Effector memory CD8-positive, alpha-beta T cell (primary cell): ENCODE measurements around the gene PLXNA4.
A peak's percentile ranks its signal among the peaks of the same experiment; 100 is the strongest.

Experiments used
- ATAC-seq: fragments of 150-1000 bp; cut with Tn5 transposase; replicated peaks from 2 replicates; pipeline ENCODE4 v1.10.0; 2021; ENCODE audit warnings: mild to moderate bottlenecking, moderate library complexity
- DNase-seq, 3 experiments: peaks; one replicate each; pipeline ENCODE4 v3.0.0; 2021
- H3K27ac Mint-ChIP-seq, 2 donors: one replicate each; pipeline ENCODE4 v1.8.0; 2022; ENCODE audit warnings: mild to moderate bottlenecking in 2 of 2, mixed read lengths in 2 of 2, moderate library complexity in 2 of 2
- H3K27me3 Mint-ChIP-seq, 2 donors: one replicate each; pipeline ENCODE4 v1.8.0; 2022; ENCODE audit warnings: mixed read lengths in 2 of 2
- H3K36me3 Mint-ChIP-seq: one replicate; pipeline ENCODE4 v1.8.0; 2022; ENCODE audit warnings: mild to moderate bottlenecking, moderate library complexity, mixed read lengths; ENCODE audit not compliant: insufficient read depth
- H3K4me1 Mint-ChIP-seq, 2 donors: one replicate each; pipeline ENCODE4 v1.8.0; 2022; ENCODE audit warnings: low read depth in 2 of 2, mixed read lengths in 2 of 2
- H3K4me3 Mint-ChIP-seq, 2 donors: one replicate each; pipeline ENCODE4 v1.8.0; 2022; ENCODE audit warnings: mild to moderate bottlenecking in 2 of 2, mixed read lengths in 2 of 2, moderate library complexity in 2 of 2
- H3K9me3 Mint-ChIP-seq, 2 donors: one replicate each; pipeline ENCODE4 v1.8.0; 2022; ENCODE audit warnings: mixed read lengths in 2 of 2

Gene PLXNA4

GRCh38 chr7:132420527-132420926 is 155.7 kb downstream of the PLXNA4 start:
- peaks cover 5% of the 10 kb centered on the region in 2 donors for H3K9me3 Mint-ChIP-seq
- peaks cover 4 to 12% of the 10 kb centered on the region in 2 donors for H3K4me1 Mint-ChIP-seq
- no peaks in the 10 kb centered on the region for H3K36me3 Mint-ChIP-seq
- H3K27me3 Mint-ChIP-seq: no peaks in the 10 kb centered on the region
- no peak for DNase-seq
- H3K4me3 Mint-ChIP-seq: no peak overlapping the region
- no peak for ATAC-seq
- peak overlapping the region; percentile 16 to 64 for H3K27ac Mint-ChIP-seq

- ATAC-seq: no peak
- Mint-ChIP-seq H3K4me3 (no peak overlapping the region), H3K27ac (no peak overlapping the region), H3K9me3 (peaks cover 5% of the 10 kb centered on the region in 2 donors), H3K4me1 (peaks cover 4 to 8% of the 10 kb centered on the region in 2 donors), H3K27me3 (no peaks in the 10 kb centered on the region), H3K36me3 (no peaks in the 10 kb centered on the region)
- DNase-seq: no peak
These were observed 156.7 kb downstream of the PLXNA4 start for GRCh38 chr7:132419542-132419941.

- no peaks in the 10 kb centered on the region for H3K27me3 Mint-ChIP-seq
- no peak for ATAC-seq
- no peaks in the 10 kb centered on the region for H3K36me3 Mint-ChIP-seq
- peaks cover 4 to 8% of the 10 kb centered on the region in 2 donors for H3K4me1 Mint-ChIP-seq
- DNase-seq: no peak
- H3K9me3 Mint-ChIP-seq: peaks cover 5% of the 10 kb centered on the region in 2 donors
- no peak overlapping the region for H3K4me3 Mint-ChIP-seq
- H3K27ac Mint-ChIP-seq: peak overlapping the region in 1 of 2 donors; percentile 36
These were observed 157.4 kb downstream of the PLXNA4 start for GRCh38 chr7:132418840-132419239.

- no peak for DNase-seq
- Mint-ChIP-seq H3K4me1 (peaks cover 7 to 14% of the 10 kb centered on the region in 2 donors), H3K4me3 (no peak overlapping the region), H3K27me3 (no peaks in the 10 kb centered on the region), H3K27ac (no peak overlapping the region), H3K9me3 (peaks cover 5% of the 10 kb centered on the region in 2 donors), H3K36me3 (no peaks in the 10 kb centered on the region)
- ATAC-seq: no peak
These were observed 159.0 kb downstream of the PLXNA4 start for GRCh38 chr7:132417103-132417906.

GRCh38 chr7:132416395-132416794 is 159.9 kb downstream of the PLXNA4 start:
- H3K27me3 Mint-ChIP-seq: no peaks in the 10 kb centered on the region
- no peaks in the 10 kb centered on the region for H3K36me3 Mint-ChIP-seq
- peaks cover 7 to 22% of the 10 kb centered on the region in 2 donors for H3K4me1 Mint-ChIP-seq
- DNase-seq: no peak
- no peak overlapping the region for H3K4me3 Mint-ChIP-seq
- no peak for ATAC-seq
- no peak overlapping the region for H3K27ac Mint-ChIP-seq
- peaks cover 5% of the 10 kb centered on the region in 2 donors for H3K9me3 Mint-ChIP-seq

GRCh38 chr7:132415259-132415658 is 161.0 kb downstream of the PLXNA4 start:
- H3K9me3 Mint-ChIP-seq: no peaks in the 10 kb centered on the region
- peaks cover 8 to 22% of the 10 kb centered on the region in 2 donors for H3K4me1 Mint-ChIP-seq
- H3K4me3 Mint-ChIP-seq: no peak overlapping the region
- no peak overlapping the region for H3K27ac Mint-ChIP-seq
- no peaks in the 10 kb centered on the region for H3K27me3 Mint-ChIP-seq
- no peak for DNase-seq
- no peak for ATAC-seq
- no peaks in the 10 kb centered on the region for H3K36me3 Mint-ChIP-seq

GRCh38 chr7:132414857-132415256 is 161.4 kb downstream of the PLXNA4 start:
- no peak overlapping the region for H3K27ac Mint-ChIP-seq
- no peak for ATAC-seq
- no peak for DNase-seq
- no peaks in the 10 kb centered on the region for H3K9me3 Mint-ChIP-seq
- no peaks in the 10 kb centered on the region for H3K36me3 Mint-ChIP-seq
- H3K4me3 Mint-ChIP-seq: no peak overlapping the region
- no peaks in the 10 kb centered on the region for H3K27me3 Mint-ChIP-seq
- H3K4me1 Mint-ChIP-seq: peaks cover 8 to 22% of the 10 kb centered on the region in 2 donors

GRCh38 chr7:132412435-132412834 is 163.8 kb downstream of the PLXNA4 start:
- H3K27ac Mint-ChIP-seq: no peak overlapping the region
- DNase-seq (no peak), ATAC-seq (no peak)
- no peaks in the 10 kb centered on the region for H3K27me3 Mint-ChIP-seq
- H3K36me3 Mint-ChIP-seq: no peaks in the 10 kb centered on the region
- H3K9me3 Mint-ChIP-seq: no peaks in the 10 kb centered on the region
- peaks cover 6 to 13% of the 10 kb centered on the region in 2 donors for H3K4me1 Mint-ChIP-seq
- H3K4me3 Mint-ChIP-seq: no peak overlapping the region

GRCh38 chr7:132410861-132411541 is 165.3 kb downstream of the PLXNA4 start:
- Mint-ChIP-seq H3K4me3 (no peak overlapping the region), H3K27ac (no peak overlapping the region), H3K9me3 (no peaks in the 10 kb centered on the region), H3K4me1 (peaks cover 8 to 13% of the 10 kb centered on the region in 2 donors), H3K27me3 (no peaks in the 10 kb centered on the region), H3K36me3 (no peaks in the 10 kb centered on the region)
- ATAC-seq: no peak
- no peak for DNase-seq

- DNase-seq (no peak), ATAC-seq (no peak)
- H3K27ac Mint-ChIP-seq: no peak overlapping the region
- no peaks in the 10 kb centered on the region for H3K9me3 Mint-ChIP-seq
- H3K27me3 Mint-ChIP-seq: no peaks in the 10 kb centered on the region
- H3K4me1 Mint-ChIP-seq: peaks cover 8 to 13% of the 10 kb centered on the region in 2 donors
- H3K36me3 Mint-ChIP-seq: no peaks in the 10 kb centered on the region
- H3K4me3 Mint-ChIP-seq: no peak overlapping the region
These were observed 165.9 kb downstream of the PLXNA4 start for GRCh38 chr7:132410385-132410784.

GRCh38 chr7:132407764-132408163 is 168.5 kb downstream of the PLXNA4 start:
- DNase-seq: no peak
- no peaks in the 10 kb centered on the region for H3K36me3 Mint-ChIP-seq
- no peak overlapping the region for H3K27ac Mint-ChIP-seq
- no peak overlapping the region for H3K4me3 Mint-ChIP-seq
- H3K4me1 Mint-ChIP-seq: peaks cover 7 to 15% of the 10 kb centered on the region in 2 donors
- H3K9me3 Mint-ChIP-seq: no peaks in the 10 kb centered on the region
- H3K27me3 Mint-ChIP-seq: no peaks in the 10 kb centered on the region
- no peak for ATAC-seq

GRCh38 chr7:132406039-132406438 is 170.2 kb downstream of the PLXNA4 start:
- H3K4me1 Mint-ChIP-seq: peaks cover 3 to 5% of the 10 kb centered on the region in 2 donors
- no peaks in the 10 kb centered on the region for H3K9me3 Mint-ChIP-seq
- H3K27me3 Mint-ChIP-seq: peaks cover 0 to 6% of the 10 kb centered on the region in 2 donors
- H3K27ac Mint-ChIP-seq: no peak overlapping the region
- no peak for DNase-seq
- H3K4me3 Mint-ChIP-seq: no peak overlapping the region
- no peak for ATAC-seq
- H3K36me3 Mint-ChIP-seq: no peaks in the 10 kb centered on the region

GRCh38 chr7:132404261-132404660 is 172.0 kb downstream of the PLXNA4 start:
- H3K27me3 Mint-ChIP-seq: peaks cover 0 to 7% of the 10 kb centered on the region in 2 donors
- no peak for ATAC-seq

More at GRCh38 chr7:132404261-132404660, 172.0 kb downstream of the PLXNA4 start:
- Mint-ChIP-seq H3K36me3 (no peaks in the 10 kb centered on the region), H3K27ac (no peak overlapping the region), H3K4me1 (peaks cover 3 to 5% of the 10 kb centered on the region in 2 donors), H3K4me3 (no peak overlapping the region), H3K9me3 (no peaks in the 10 kb centered on the region)
- no peak for DNase-seq
